DND-41 (cell line): Measurements from ENCODE around the gene PDIA2.
A peak's percentile ranks its signal among the peaks of the same experiment; 100 is the strongest.
"Not testable (repeated sequence)": the region's sequence is repeated elsewhere in the genome, so short reads cannot be mapped to it uniquely, and the experiment has no call there.

ENCODE experiments used
- ATAC-seq: fragments of 200-7000 bp; cut with Tn5 transposase; 3 replicates; pipeline ENCODE4 v1.9.1; 2021; ENCODE audit warnings: low read depth; ENCODE audit not compliant: insufficient read depth
- DNase-seq: peaks from one replicate; pipeline ENCODE4 v3.0.0-alpha.2; 2020
- H2AFZ ChIP-seq: 2 replicates; pipeline ENCODE4 v1.6.0; 2012; ENCODE audit warnings: low read depth, low read length
- H3K27ac ChIP-seq: 2 replicates; pipeline ENCODE4 v1.5.1; 2012; ENCODE audit warnings: low read length, inconsistent platforms
- H3K27me3 ChIP-seq: fragments of 200-600 bp; sonication (generic); 2 replicates; pipeline ENCODE4 v1.6.0; 2012; ENCODE audit warnings: low read length, mild to moderate bottlenecking, inconsistent platforms; ENCODE audit not compliant: insufficient read depth, poor library complexity
- H3K36me3 ChIP-seq: 2 replicates; pipeline ENCODE4 v1.5.1; 2012; ENCODE audit warnings: low read length, inconsistent platforms; ENCODE audit not compliant: insufficient read depth
- H3K4me1 ChIP-seq: 2 replicates; pipeline ENCODE4 v1.5.1; 2012; ENCODE audit warnings: mild to moderate bottlenecking, low read length; ENCODE audit not compliant: insufficient read depth
- H3K4me2 ChIP-seq: 2 replicates; pipeline ENCODE4 v1.6.0; 2012; ENCODE audit warnings: mild to moderate bottlenecking, moderate library complexity, low read length, inconsistent platforms; ENCODE audit not compliant: insufficient read depth
- H3K4me3 ChIP-seq, 2 experiments: fragments of 200-600 bp in 1 of 2; shearing (Covaris generic) in 1 of 2; 2 replicates each; pipeline ENCODE4 v1.5.1; 2012 to 2016; ENCODE audit warnings: inconsistent platforms in 2 of 2, low read length in 2 of 2, mild to moderate bottlenecking in 2 of 2, low read depth in 1 of 2, moderate library complexity in 1 of 2
- H3K79me2 ChIP-seq: 2 replicates; pipeline ENCODE4 v1.6.0; 2012; ENCODE audit warnings: low read length, inconsistent platforms; ENCODE audit not compliant: insufficient read depth
- H3K9ac ChIP-seq: 2 replicates; pipeline ENCODE4 v1.6.0; 2012; ENCODE audit warnings: low read depth, mild to moderate bottlenecking, inconsistent platforms, low read length, moderate library complexity
- H3K9me3 ChIP-seq: 2 replicates; pipeline ENCODE4 v1.5.1; 2012; ENCODE audit warnings: low read length, moderate library complexity, mild to moderate bottlenecking, inconsistent platforms; ENCODE audit not compliant: insufficient read depth, severe bottlenecking
- H4K20me1 ChIP-seq: 2 replicates; pipeline ENCODE4 v1.6.0; 2012; ENCODE audit warnings: low read length; ENCODE audit not compliant: insufficient read depth
- CTCF ChIP-seq: IDR thresholded peaks from 2 replicates; pipeline ENCODE4 v1.5.1; 2012; ENCODE audit warnings: borderline replicate concordance, low read length, moderate library complexity, mild to moderate bottlenecking; ENCODE audit not compliant: poor library complexity, severe bottlenecking; ENCODE audit errors: extremely low read depth
- EZH2 ChIP-seq: IDR thresholded peaks from 3 replicates; pipeline ENCODE4 v1.6.1; 2012; ENCODE audit warnings: borderline replicate concordance, low read depth, mild to moderate bottlenecking, moderate library complexity, low read length, inconsistent platforms; ENCODE audit not compliant: severe bottlenecking

PDIA2 gene

GRCh38 chr16:325375-326145 is 42.6 kb downstream of the PDIA2 start:
- TF ChIP-seq EZH2: no peak
- TF ChIP-seq CTCF: no peak
- no peak overlapping the region for H2AFZ ChIP-seq
- ATAC-seq (no peak), DNase-seq (no peak)
- no peak overlapping the region for H3K9ac ChIP-seq
- H3K4me1 ChIP-seq: no peaks in the 10 kb centered on the region
- no peak overlapping the region for H3K4me3 ChIP-seq
- no peak overlapping the region for H3K4me2 ChIP-seq
- peaks cover 5% of the 10 kb centered on the region; the same call in 1 of the 2 replicates for H3K36me3 ChIP-seq
- H3K27me3 ChIP-seq: no peaks in the 10 kb centered on the region
- peaks cover 63% of the 10 kb centered on the region for H4K20me1 ChIP-seq
- no peaks in the 10 kb centered on the region for H3K9me3 ChIP-seq
- H3K79me2 ChIP-seq: peaks cover 81% of the 10 kb centered on the region
- no peak overlapping the region for H3K27ac ChIP-seq

- Histone ChIP-seq H3K4me2 (no peak overlapping the region), H3K79me2 (peaks cover 87% of the 10 kb centered on the region), H2AFZ (no peak overlapping the region), H3K9ac (no peak overlapping the region), H3K36me3 (no peaks in the 10 kb centered on the region), H3K4me3 (no peak overlapping the region), H3K9me3 (no peaks in the 10 kb centered on the region), H3K4me1 (0 out of 2 replicates have a peak, but pooled peaks cover 2% of the 10 kb centered on the region), H3K27ac (no peak overlapping the region), H4K20me1 (peaks cover 48% of the 10 kb centered on the region), H3K27me3 (no peaks in the 10 kb centered on the region)
- no peak for TF ChIP-seq CTCF
- no peak for TF ChIP-seq EZH2
- no peak for DNase-seq
- ATAC-seq: no peak
Measured at GRCh38 chr16:330741-331140, 47.8 kb downstream of the PDIA2 start.

GRCh38 chr16:331181-331814 is 48.3 kb downstream of the PDIA2 start:
- H3K4me2 ChIP-seq, H3K36me3 ChIP-seq, ATAC-seq, H3K27me3 ChIP-seq, H3K27ac ChIP-seq, DNase-seq, H3K4me1 ChIP-seq, H3K4me3 ChIP-seq, H3K9ac ChIP-seq, H2AFZ ChIP-seq, H3K9me3 ChIP-seq: not testable (repeated sequence)
- Histone ChIP-seq H4K20me1 (peaks cover 50% of the 10 kb centered on the region), H3K79me2 (peaks cover 89% of the 10 kb centered on the region)

GRCh38 chr16:333406-334094 is 50.6 kb downstream of the PDIA2 start:
- no peak overlapping the region for H3K4me2 ChIP-seq
- no peak overlapping the region for H3K9ac ChIP-seq
- no peak for DNase-seq
- no peaks in the 10 kb centered on the region for H3K9me3 ChIP-seq
- H2AFZ ChIP-seq: no peak overlapping the region
- peaks cover 53% of the 10 kb centered on the region for H4K20me1 ChIP-seq
- ATAC-seq: peak; percentile 27; the same call in 1 of the 3 replicates
- H3K79me2 ChIP-seq: peaks cover 96% of the 10 kb centered on the region
- no peaks in the 10 kb centered on the region for H3K36me3 ChIP-seq
- H3K27ac ChIP-seq: no peak overlapping the region
- H3K4me1 ChIP-seq: 0 out of 2 replicates have a peak, but pooled peaks cover 2% of the 10 kb centered on the region
- H3K4me3 ChIP-seq: no peak overlapping the region
- no peak for TF ChIP-seq CTCF
- TF ChIP-seq EZH2: no peak
- no peaks in the 10 kb centered on the region for H3K27me3 ChIP-seq

- Histone ChIP-seq H4K20me1 (peaks cover 57% of the 10 kb centered on the region), H3K79me2 (peaks cover 95% of the 10 kb centered on the region)
- H2AFZ ChIP-seq, H3K9me3 ChIP-seq, H3K36me3 ChIP-seq, H3K27me3 ChIP-seq, DNase-seq, H3K4me3 ChIP-seq, ATAC-seq, H3K27ac ChIP-seq, H3K9ac ChIP-seq, H3K4me2 ChIP-seq, H3K4me1 ChIP-seq: not testable (repeated sequence)
Measured at GRCh38 chr16:334164-334832, 51.3 kb downstream of the PDIA2 start.
